GM18505 (cell line): Measurements from ENCODE around the gene ICE2.

Source experiments
- ATAC-seq: cut with Tn5 transposase; IDR thresholded peaks from one replicate; pipeline ENCODE4 v1.9.1; 2021; ENCODE audit not compliant: unreplicated experiment
- POLR2A ChIP-seq: IDR thresholded peaks from 4 replicates; pipeline ENCODE4 v1.6.1; 2011; ENCODE audit warnings: borderline replicate concordance; ENCODE audit not compliant: insufficient read depth, insufficient read length; ENCODE audit errors: extremely low read depth

Gene ICE2

GRCh38 chr15:60478566-60479360 lies at the start of gene ICE2:
ICE2 (minus strand) TSS chr15:60479142; CDS start chr15:60477977, 1,165 bp downstream.
- TF ChIP-seq POLR2A = peak; percentile 98

GRCh38 chr15:60528530-60528929 lies 49.6 kb upstream of the ICE2 start:
- ATAC-seq = no peak
- TF ChIP-seq POLR2A = no peak

More at GRCh38 chr15:60478566-60479360, at the start of gene ICE2:
- peak; percentile 87 for ATAC-seq

GRCh38 chr15:60527456-60527855 lies 48.5 kb upstream of the ICE2 start:
- ATAC-seq = no peak
- no peak for TF ChIP-seq POLR2A

- no peak for ATAC-seq
- TF ChIP-seq POLR2A = no peak
These were observed 47.2 kb upstream of the ICE2 start for GRCh38 chr15:60526127-60526616.

- ATAC-seq = no peak
- TF ChIP-seq POLR2A = no peak
These were observed 46.5 kb upstream of the ICE2 start for GRCh38 chr15:60525341-60526039.

- TF ChIP-seq POLR2A = no peak
- ATAC-seq = no peak
These were observed 44.1 kb upstream of the ICE2 start for GRCh38 chr15:60523056-60523455.

- no peak for ATAC-seq
- TF ChIP-seq POLR2A = no peak
These were observed 42.0 kb upstream of the ICE2 start for GRCh38 chr15:60520825-60521368.

GRCh38 chr15:60520013-60520824 lies 41.3 kb upstream of the ICE2 start:
- TF ChIP-seq POLR2A = no peak
- ATAC-seq = no peak

- TF ChIP-seq POLR2A = no peak
- ATAC-seq = no peak
These were observed 40.3 kb upstream of the ICE2 start for GRCh38 chr15:60519218-60519617.

- ATAC-seq = no peak
- no peak for TF ChIP-seq POLR2A
These were observed 39.6 kb upstream of the ICE2 start for GRCh38 chr15:60518511-60518910.

GRCh38 chr15:60514261-60514881 lies 35.4 kb upstream of the ICE2 start:
- ATAC-seq = no peak
- TF ChIP-seq POLR2A = no peak

GRCh38 chr15:60513676-60514075 lies 34.7 kb upstream of the ICE2 start:
- TF ChIP-seq POLR2A = no peak
- no peak for ATAC-seq

GRCh38 chr15:60512937-60513336 lies 34.0 kb upstream of the ICE2 start:
- no peak for TF ChIP-seq POLR2A
- no peak for ATAC-seq

GRCh38 chr15:60511351-60512031 lies 32.5 kb upstream of the ICE2 start:
- TF ChIP-seq POLR2A = no peak
- no peak for ATAC-seq
